ENCODE results near the gene FAM118B.
"Not testable (repeated sequence)": the region's sequence is repeated elsewhere in the genome, so short reads cannot be mapped to it uniquely, and the experiment has no call there.

The FAM118B gene

DNA sequence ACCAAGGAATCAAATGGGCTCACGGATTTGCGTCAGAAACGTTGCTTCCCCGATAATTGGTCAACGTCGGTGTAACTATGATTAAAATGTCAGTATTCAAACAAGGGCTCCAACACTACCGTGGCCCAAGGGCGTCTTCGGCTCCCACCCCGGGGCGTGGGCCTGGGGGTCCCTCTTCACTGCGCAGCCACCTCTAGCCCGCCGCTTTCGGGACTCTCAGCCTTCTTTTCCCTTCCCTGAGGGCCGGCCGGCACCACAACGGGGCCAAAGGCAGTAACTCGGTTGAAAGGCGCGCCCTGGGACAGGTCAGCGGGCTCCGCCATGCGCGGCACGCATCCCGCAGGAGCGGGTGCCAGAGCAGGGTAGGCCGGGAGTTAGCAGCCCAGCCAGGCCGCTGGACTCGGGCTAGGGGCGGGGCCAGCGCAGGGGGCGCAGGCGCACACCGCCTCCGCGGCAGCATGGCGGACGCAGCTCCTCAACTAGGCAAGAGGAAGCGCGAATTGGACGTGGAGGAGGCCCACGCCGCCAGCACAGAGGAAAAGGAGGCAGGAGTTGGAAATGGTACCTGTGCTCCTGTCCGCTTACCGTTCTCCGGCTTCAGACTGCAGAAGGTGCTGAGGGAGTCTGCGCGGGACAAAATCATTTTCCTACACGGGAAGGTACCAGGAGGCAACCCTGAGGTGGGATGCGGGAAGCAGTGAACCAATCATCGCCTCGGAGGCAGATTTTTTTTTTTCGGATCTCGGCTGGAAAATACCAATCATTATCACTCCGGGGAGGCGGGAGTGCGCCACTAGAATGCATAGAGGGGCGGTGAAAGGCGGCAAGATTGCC, 92.3 kb downstream of the FAM118B start, which contains the start of gene DCPS:
DCPS (plus strand) TSS at position 438 of the 834 bp plus-strand sequence; CDS start at position 459, 21 bp downstream.
- Mint-ChIP-seq H3K27me3 (no peaks in the 10 kb centered on the region), H3K27ac (peak within 1 kb of the TSS; percentile 99), H3K4me1 (peaks cover 43% of the 10 kb centered on the region), H3K9me3 (no peaks in the 10 kb centered on the region), H3K4me3 (peak within 1 kb of the TSS; percentile 97 to 99)
- ATAC-seq (peak; percentile 97), DNase-seq (peak; percentile 89 to 91)

- Mint-ChIP-seq H3K4me3 (peak overlapping the region; percentile 97 to 99), H3K4me1 (peaks cover 43% of the 10 kb centered on the region), H3K27me3 (no peaks in the 10 kb centered on the region), H3K9me3 (no peaks in the 10 kb centered on the region), H3K27ac (peak overlapping the region; percentile 99)
- ATAC-seq = no peak
- DNase-seq = no peak
Observed at GRCh38 chr11:126304457-126305075, 93.0 kb downstream of the FAM118B start.

DNA sequence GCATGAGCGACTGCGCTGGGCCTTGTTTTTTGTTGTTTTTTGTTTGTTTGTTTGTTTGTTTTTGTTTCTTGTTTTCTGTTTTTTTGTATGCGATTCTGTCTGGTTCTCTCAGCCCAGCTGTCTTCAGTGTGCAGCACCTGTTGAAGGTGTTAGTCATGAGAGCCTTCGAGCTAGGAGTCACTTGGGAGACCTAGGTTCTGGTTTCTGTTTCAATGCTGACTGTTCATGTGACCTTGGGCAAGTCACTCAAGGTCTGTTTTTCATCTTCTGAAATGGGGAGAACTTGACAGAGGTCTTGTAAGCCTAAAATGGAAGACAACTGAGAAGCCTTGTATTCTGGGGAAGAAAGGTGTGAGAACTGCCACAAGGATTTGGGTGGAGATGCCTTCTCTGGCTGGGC, 94.1 kb downstream of the FAM118B start:
- peak overlapping the region; percentile 52 to 86 for H3K27ac Mint-ChIP-seq

DNA sequence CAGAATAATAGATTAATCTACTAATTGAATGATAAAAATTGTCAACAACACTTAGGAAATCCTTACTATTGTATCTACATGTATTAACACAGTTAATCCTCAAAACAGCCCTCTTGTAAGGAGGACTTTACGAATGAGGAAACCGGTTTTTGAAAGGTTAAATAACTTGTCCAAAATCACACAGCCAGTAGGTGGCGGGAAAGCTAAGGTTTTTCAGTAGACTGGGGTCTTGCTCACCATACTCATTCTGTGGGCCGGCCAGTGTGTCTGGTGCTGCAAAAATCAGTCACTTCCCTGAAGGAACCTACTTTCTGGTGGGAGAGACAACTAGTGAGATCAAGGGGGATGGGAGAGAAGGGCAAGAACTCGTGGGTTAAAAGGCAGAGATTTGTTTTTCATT, 96.1 kb downstream of the FAM118B start:
- ATAC-seq (no peak), DNase-seq (peak in 1 of 2 donors; percentile 6)
- H3K27ac Mint-ChIP-seq = no peak overlapping the region
- H3K4me1 Mint-ChIP-seq = peaks cover 39% of the 10 kb centered on the region
- no peak overlapping the region for H3K4me3 Mint-ChIP-seq
- no peaks in the 10 kb centered on the region for H3K9me3 Mint-ChIP-seq
- no peaks in the 10 kb centered on the region for H3K27me3 Mint-ChIP-seq

More for the DNA sequence above, 94.1 kb downstream of the FAM118B start:
- DNase-seq (peak; percentile 15 to 41), ATAC-seq (peak; percentile 60)
- no peaks in the 10 kb centered on the region for H3K27me3 Mint-ChIP-seq
- peak overlapping the region; percentile 72 to 77 for H3K4me3 Mint-ChIP-seq
- no peaks in the 10 kb centered on the region for H3K9me3 Mint-ChIP-seq
- peaks cover 43% of the 10 kb centered on the region for H3K4me1 Mint-ChIP-seq

- DNase-seq (no peak), ATAC-seq (no peak)
- no peaks in the 10 kb centered on the region for H3K27me3 Mint-ChIP-seq
- peaks cover 33% of the 10 kb centered on the region for H3K4me1 Mint-ChIP-seq
- no peak overlapping the region for H3K27ac Mint-ChIP-seq
- no peak overlapping the region for H3K4me3 Mint-ChIP-seq
- no peaks in the 10 kb centered on the region for H3K9me3 Mint-ChIP-seq
Observed at GRCh38 chr11:126308271-126308671, 96.7 kb downstream of the FAM118B start.

DNA sequence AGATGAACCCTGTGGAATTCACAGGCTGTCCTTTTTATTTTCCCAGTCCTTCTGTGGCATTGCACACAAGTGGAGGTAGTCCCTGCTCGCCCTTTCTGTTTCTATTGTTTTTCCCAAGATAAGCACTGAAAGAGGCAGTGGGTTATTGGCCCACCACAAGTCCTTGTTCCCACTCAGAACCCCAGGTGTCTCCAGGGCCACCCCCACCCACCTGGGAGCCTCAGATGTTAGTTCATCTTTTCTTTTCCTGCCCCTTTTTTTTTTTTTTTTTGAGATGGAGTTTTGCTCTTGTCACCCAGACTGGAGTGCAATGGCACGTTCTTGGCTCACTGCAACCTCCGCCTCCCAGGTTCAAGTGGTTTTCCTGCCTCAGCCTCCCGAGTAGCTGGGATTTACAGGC, 97.2 kb downstream of the FAM118B start:
- H3K4me3 Mint-ChIP-seq, H3K27ac Mint-ChIP-seq: not testable (repeated sequence)
- peaks cover 33% of the 10 kb centered on the region for H3K4me1 Mint-ChIP-seq

DNA sequence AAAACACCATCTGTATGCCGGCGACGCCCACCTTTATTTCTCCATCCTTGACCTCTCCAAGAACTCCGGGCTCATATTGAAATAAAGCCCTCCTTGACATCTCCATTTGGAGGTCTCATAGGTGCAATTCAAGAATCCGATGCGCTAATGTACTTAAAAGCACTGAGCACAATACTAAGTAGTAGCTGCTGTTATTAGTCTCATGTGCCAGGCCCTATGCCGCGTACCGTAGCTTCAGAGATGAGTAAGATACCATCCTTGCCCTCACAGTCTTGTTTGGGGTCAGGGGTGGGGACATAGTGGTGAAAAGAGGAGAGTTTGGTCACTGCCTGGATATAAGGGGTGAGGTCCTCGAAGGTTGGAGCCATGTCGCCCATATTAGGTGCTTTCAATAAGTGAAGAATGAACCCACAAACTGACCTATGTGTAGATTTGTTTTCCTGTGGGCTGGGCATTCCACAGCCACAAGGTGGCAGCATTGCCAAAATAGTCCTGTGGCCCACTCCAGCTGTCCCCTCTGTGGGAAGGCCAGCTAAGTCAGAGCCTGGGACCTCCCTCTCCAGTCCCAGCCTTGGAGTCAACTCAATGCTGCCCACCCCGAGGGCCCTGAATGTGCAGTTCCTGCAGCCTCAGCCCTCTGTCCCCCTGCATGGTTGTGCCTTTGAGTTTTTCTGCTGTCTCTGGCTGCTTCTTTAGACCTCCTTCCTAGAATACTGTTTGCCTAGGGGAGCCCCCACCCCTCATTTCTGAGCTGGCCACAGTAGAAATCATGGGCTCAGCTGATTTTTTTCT, 98.8 kb downstream of the FAM118B start:
- DNase-seq = peak; percentile 54 to 57
- no peak overlapping the region for H3K27ac Mint-ChIP-seq
- H3K4me1 Mint-ChIP-seq = peaks cover 24% of the 10 kb centered on the region
- no peaks in the 10 kb centered on the region for H3K27me3 Mint-ChIP-seq
- H3K9me3 Mint-ChIP-seq = no peaks in the 10 kb centered on the region
- ATAC-seq = peak; percentile 80
- no peak overlapping the region for H3K4me3 Mint-ChIP-seq

More for the DNA sequence above, 97.2 kb downstream of the FAM118B start:
- not testable (repeated sequence) for H3K27me3 Mint-ChIP-seq, DNase-seq, ATAC-seq, H3K9me3 Mint-ChIP-seq

DNA sequence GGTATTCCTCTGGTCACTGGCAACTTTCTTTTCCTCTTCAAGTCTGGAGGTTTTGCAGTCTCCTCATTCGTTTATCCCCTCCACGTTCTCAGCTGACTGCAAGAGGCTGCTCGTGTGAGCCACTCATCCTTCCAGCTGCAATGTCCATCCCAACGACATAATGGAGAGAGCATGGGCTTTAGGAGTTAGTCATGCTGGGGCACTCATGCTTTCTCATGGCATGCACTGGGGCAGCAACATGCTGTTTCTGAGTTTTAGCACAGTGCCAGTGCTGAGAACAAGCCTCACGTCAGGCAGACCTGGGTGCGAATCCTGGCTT, 99.4 kb downstream of the FAM118B start:
- ATAC-seq = no peak
- H3K27me3 Mint-ChIP-seq = no peaks in the 10 kb centered on the region
- peaks cover 0 to under 1% of the 10 kb centered on the region in 2 donors for H3K9me3 Mint-ChIP-seq
- peaks cover 19% of the 10 kb centered on the region for H3K4me1 Mint-ChIP-seq
- no peak overlapping the region for H3K27ac Mint-ChIP-seq
- no peak overlapping the region for H3K4me3 Mint-ChIP-seq
- no peak for DNase-seq

DNA sequence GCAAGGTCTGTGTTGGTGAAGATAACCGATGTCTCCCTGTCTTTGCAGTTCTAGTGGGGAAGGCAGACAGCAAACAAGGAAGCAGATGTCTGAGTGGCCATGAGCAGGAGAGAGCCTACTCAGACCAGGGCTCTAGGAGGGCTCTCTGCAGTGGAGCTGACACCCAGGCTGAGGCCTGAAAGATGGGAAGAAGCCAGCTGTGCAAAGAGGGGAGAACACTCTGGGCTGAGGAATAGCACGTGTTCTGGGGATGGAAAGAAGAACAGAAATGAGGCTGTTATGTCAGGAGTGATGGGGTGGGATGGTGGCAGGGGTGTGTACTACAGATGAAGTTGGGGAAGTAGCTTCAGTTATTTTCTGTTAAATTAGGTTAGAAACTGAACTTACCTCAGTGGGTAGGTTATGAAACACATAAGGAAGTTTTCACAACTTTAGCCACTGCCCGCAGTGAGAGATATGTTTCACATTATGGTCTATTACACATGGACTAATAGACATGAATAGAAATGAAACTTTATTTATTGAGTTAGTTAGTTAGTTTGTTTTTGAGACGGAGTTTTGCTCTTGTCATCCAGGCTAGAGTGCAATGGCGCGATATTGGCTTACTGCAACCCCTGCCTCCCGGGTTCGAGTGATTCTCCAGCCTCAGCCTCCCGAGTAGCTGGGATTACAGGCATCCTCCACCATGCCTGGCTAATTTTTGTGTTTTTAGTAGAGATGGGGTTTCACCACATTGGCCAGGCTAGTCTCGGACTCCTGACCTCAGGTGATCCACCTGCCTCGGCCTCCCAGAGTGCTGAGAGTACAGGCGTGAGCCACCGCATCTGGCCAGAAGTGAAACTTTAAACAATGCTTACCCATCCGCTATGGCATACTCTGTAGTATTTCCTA, 100.1 kb downstream of the FAM118B start:
- peak overlapping the region in 1 of 2 donors; percentile 70 for H3K27ac Mint-ChIP-seq
- H3K4me1 Mint-ChIP-seq = peaks cover 19% of the 10 kb centered on the region
- ATAC-seq (no peak), DNase-seq (no peak)
- H3K4me3 Mint-ChIP-seq = no peak overlapping the region
- H3K27me3 Mint-ChIP-seq = no peaks in the 10 kb centered on the region
- peaks cover 0 to 6% of the 10 kb centered on the region in 2 donors for H3K9me3 Mint-ChIP-seq

Data from stimulated activated naive CD8-positive, alpha-beta T cell treated with anti-CD3 and anti-CD28 coated beads, Interleukin-15, amount 100 ng/mL, for 72 hours (primary cell).